Esophagus squamous epithelium (tissue), 5 donors: Measurements from ENCODE around the gene ABHD10. TPM values are rescaled to one million over a fixed set of nuclear protein-coding genes. Genes with fewer than 3 reads are reported as not detected.

ENCODE experiments used
- DNase-seq: peaks from one replicate; lab custom pipeline; 2025; lab: John Stamatoyannopoulos, UW
- H3K27ac ChIP-seq, 4 donors: fragments of 200-600 bp; sonication (generic); one replicate each; pipeline ENCODE4 v1.5.1; 2016 to 2019; ENCODE audit warnings: mild to moderate bottlenecking in 1 of 4
- H3K27me3 ChIP-seq, 4 donors: fragments of 200-600 bp; sonication (generic); 1 replicate in 3 of 4; 2 replicates in 1 of 4; pipeline versions ENCODE4 v1.5.1 to v1.6.0; 2017 to 2021; ENCODE audit warnings: antibody characterized with exemption in 1 of 4
- H3K36me3 ChIP-seq, 3 donors: fragments of 200-600 bp; sonication (generic); one replicate each; pipeline ENCODE4 v1.5.1; 2016 to 2019
- H3K4me1 ChIP-seq, 3 donors: fragments of 200-600 bp; sonication (generic); one replicate each; pipeline ENCODE4 v1.5.1; 2017 to 2019
- H3K4me3 ChIP-seq, 4 donors: fragments of 200-600 bp; sonication (generic); 1 replicate in 3 of 4; 2 replicates in 1 of 4; pipeline ENCODE4 v1.5.1; 2016 to 2019; ENCODE audit warnings: mild to moderate bottlenecking in 2 of 4, moderate library complexity in 1 of 4
- H3K9me3 ChIP-seq, 3 donors: fragments of 200-600 bp; sonication (generic); one replicate each; pipeline ENCODE4 v1.5.1; 2016 to 2019
- CTCF ChIP-seq, 6 experiments: fragments of 450-650 bp in 4 of 6; fragments of 200-600 bp in 2 of 6; sonication (generic) in 2 of 6; IDR thresholded peaks; one replicate each; pipeline ENCODE4 v1.5.1; 2016 to 2019; ENCODE audit warnings: antibody characterized with exemption in 6 of 6, mild to moderate bottlenecking in 4 of 6, moderate library complexity in 4 of 6
- POLR2A ChIP-seq, 4 donors: fragments of 450-650 bp; IDR thresholded peaks; one replicate each; pipeline ENCODE4 v1.6.1; 2017; ENCODE audit warnings: antibody characterized with exemption in 4 of 4, mild to moderate bottlenecking in 4 of 4, moderate library complexity in 3 of 4
- WGBS, 2 donors: methylation state at CpG; one replicate each; pipeline ENCODE4 v1.1.5; 2018; 5-methylcytosine and 5-hydroxymethylcytosine counted together
- intact Hi-C: fragments of 100-400 bp; cut with DNase I; formaldehyde crosslinking; loops from one replicate; pipeline ENCODE4 v1.15.0; 2022
- total RNA-seq, 4 donors: library from RNA; depleted of rRNA; stranded (reverse); fragments of >200 nt; gene quantifications; one replicate each; pipeline ENCODE4 v1.1.0, GENCODE V29; 2016
- donor health status: DM: yes; HTN: yes; CAD: no.

ABHD10 gene
- total RNA-seq, 4 donors from 2014 or later: 10.2 to 22.5 (median 13.1) TPM

- no peak for TF ChIP-seq POLR2A (IDR thresholded peaks at IDR 0.05)
- TF ChIP-seq CTCF (IDR thresholded peaks at IDR 0.05): no peak
- WGBS, 2 donors: 84 to 94% methylated on average over 3 to 4 of the region's 4 CpGs
- no peak overlapping the region for H3K4me3 ChIP-seq
- H3K9me3 ChIP-seq: no peaks in the 10 kb centered on the region
- no peaks in the 10 kb centered on the region for H3K27me3 ChIP-seq
- H3K4me1 ChIP-seq: peaks cover 0 to 1% (median 0%) of the 10 kb centered on the region in 3 donors
- no peak for DNase-seq
- intact Hi-C loops: no loop called here
- no peak overlapping the region for H3K27ac ChIP-seq
- H3K36me3 ChIP-seq: no peaks in the 10 kb centered on the region
These were observed 39.9 kb downstream of the ABHD10 start for GRCh38 chr3:112018712-112019111.

GRCh38 chr3:112019716-112020115 is 40.9 kb downstream of the ABHD10 start:
- no peak for TF ChIP-seq CTCF (IDR thresholded peaks at IDR 0.05)
- TF ChIP-seq POLR2A (IDR thresholded peaks at IDR 0.05): no peak
- no peak overlapping the region for H3K4me3 ChIP-seq

GRCh38 chr3:112020674-112021085 is 41.9 kb downstream of the ABHD10 start:
- no peak overlapping the region for H3K4me3 ChIP-seq
- H3K4me1 ChIP-seq: no peaks in the 10 kb centered on the region
- no peaks in the 10 kb centered on the region for H3K36me3 ChIP-seq
- intact Hi-C loops: no loop called here
- no peak for TF ChIP-seq POLR2A (IDR thresholded peaks at IDR 0.05)
- no peak for TF ChIP-seq CTCF (IDR thresholded peaks at IDR 0.05)
- H3K27ac ChIP-seq: no peak overlapping the region
- DNase-seq: no peak
- WGBS, 2 donors: 73 to 76% methylated on average over 1 of the region's 1 CpG
- no peaks in the 10 kb centered on the region for H3K27me3 ChIP-seq
- H3K9me3 ChIP-seq: no peaks in the 10 kb centered on the region

More at GRCh38 chr3:112019716-112020115, 40.9 kb downstream of the ABHD10 start:
- Histone ChIP-seq H3K36me3 (no peaks in the 10 kb centered on the region), H3K27ac (no peak overlapping the region), H3K9me3 (no peaks in the 10 kb centered on the region), H3K27me3 (no peaks in the 10 kb centered on the region), H3K4me1 (no peaks in the 10 kb centered on the region)
- intact Hi-C loops: no loop called here
- 50 to 71% methylated on average over 1 of the region's 1 CpG for WGBS, 2 donors
- DNase-seq: no peak

DNA sequence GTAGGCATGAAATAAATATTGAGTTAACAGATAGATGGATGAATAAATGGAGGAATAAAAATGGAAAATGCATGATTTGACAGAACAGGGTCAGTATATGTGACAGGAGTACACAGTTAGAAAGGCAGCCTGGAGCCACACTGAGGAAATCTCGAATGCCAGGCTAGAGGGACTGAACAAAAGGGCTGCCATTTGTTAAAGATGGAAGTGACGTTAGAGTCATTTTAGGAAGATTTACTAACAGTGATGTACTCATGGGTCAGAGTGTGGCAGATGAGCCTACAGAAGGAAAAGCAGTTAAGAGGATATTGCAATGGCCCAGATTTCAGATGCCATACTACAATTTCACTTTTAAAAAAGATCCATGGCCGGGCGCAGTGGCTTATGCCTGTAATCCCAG is 48.3 kb downstream of the ABHD10 start:
- WGBS, 2 donors: 85 to 92% methylated on average over 4 of the region's 4 CpGs
- DNase-seq: no peak
- intact Hi-C loops: no loop called here
- no peaks in the 10 kb centered on the region for H3K27me3 ChIP-seq
- TF ChIP-seq CTCF (IDR thresholded peaks at IDR 0.05) (no peak), POLR2A (IDR thresholded peaks at IDR 0.05) (no peak)
- H3K27ac ChIP-seq: no peak overlapping the region
- no peaks in the 10 kb centered on the region for H3K4me1 ChIP-seq
- H3K36me3 ChIP-seq: no peaks in the 10 kb centered on the region
- no peaks in the 10 kb centered on the region for H3K9me3 ChIP-seq
- H3K4me3 ChIP-seq: no peak overlapping the region

GRCh38 chr3:112027826-112028225 is 49.0 kb downstream of the ABHD10 start:
- TF ChIP-seq POLR2A (IDR thresholded peaks at IDR 0.05): no peak
- no peak for TF ChIP-seq CTCF (IDR thresholded peaks at IDR 0.05)
- Histone ChIP-seq H3K4me1 (no peaks in the 10 kb centered on the region), H3K27ac (no peak overlapping the region), H3K36me3 (no peaks in the 10 kb centered on the region), H3K27me3 (no peaks in the 10 kb centered on the region), H3K4me3 (no peak overlapping the region), H3K9me3 (no peaks in the 10 kb centered on the region)
- intact Hi-C loops: no loop called here
- WGBS, 2 donors: 66 to 81% methylated on average over 4 of the region's 4 CpGs
- no peak for DNase-seq
